Suprapubic skin (tissue), 4 donors: ENCODE data around the gene GFAP.

Experiments used
- EP300 ChIP-seq: sonication (generic); formaldehyde crosslinking; IDR thresholded peaks from one replicate; pipeline ENCODE4 v1.6.1; 2017; ENCODE audit warnings: antibody characterized with exemption
- POLR2AphosphoS5 ChIP-seq, 3 donors: sonication (generic); formaldehyde crosslinking; IDR thresholded peaks; one replicate each; pipeline ENCODE4 v1.6.1; 2017; ENCODE audit warnings: antibody characterized with exemption in 3 of 3
- TF ChIP-seq, protein P1 (sequence below), 2 donors: fragments of 200-600 bp in 1 of 2; fragments of 450-650 bp in 1 of 2; sonication (generic) in 1 of 2; IDR thresholded peaks; one replicate each; pipeline ENCODE4 v1.5.1; 2016 to 2019; ENCODE audit warnings: antibody characterized with exemption in 2 of 2, mild to moderate bottlenecking in 1 of 2, moderate library complexity in 1 of 2

DNA sequence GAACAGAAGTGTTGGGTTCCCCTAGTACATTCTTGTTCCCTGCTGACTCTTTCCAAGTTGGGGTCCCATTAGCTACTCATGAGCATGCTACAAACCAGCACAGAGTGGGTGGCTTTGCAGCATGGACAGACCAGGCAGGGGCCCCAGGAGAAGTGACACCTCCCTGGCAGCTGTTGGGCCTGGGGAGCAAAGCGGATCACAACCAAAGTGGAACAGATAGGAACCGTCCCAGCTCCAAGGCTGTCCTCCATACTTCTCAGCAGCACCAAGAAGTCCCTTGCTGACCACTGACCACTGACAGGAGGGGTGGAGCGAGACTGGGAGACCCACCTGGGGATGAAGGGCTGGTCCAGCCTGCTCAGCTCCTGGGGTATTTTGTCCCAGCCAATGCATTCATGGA, 12.4 kb upstream of the GFAP start:
- TF ChIP-seq, protein P1, sequence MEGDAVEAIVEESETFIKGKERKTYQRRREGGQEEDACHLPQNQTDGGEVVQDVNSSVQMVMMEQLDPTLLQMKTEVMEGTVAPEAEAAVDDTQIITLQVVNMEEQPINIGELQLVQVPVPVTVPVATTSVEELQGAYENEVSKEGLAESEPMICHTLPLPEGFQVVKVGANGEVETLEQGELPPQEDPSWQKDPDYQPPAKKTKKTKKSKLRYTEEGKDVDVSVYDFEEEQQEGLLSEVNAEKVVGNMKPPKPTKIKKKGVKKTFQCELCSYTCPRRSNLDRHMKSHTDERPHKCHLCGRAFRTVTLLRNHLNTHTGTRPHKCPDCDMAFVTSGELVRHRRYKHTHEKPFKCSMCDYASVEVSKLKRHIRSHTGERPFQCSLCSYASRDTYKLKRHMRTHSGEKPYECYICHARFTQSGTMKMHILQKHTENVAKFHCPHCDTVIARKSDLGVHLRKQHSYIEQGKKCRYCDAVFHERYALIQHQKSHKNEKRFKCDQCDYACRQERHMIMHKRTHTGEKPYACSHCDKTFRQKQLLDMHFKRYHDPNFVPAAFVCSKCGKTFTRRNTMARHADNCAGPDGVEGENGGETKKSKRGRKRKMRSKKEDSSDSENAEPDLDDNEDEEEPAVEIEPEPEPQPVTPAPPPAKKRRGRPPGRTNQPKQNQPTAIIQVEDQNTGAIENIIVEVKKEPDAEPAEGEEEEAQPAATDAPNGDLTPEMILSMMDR (IDR thresholded peaks at IDR 0.05), result no peak
- TF ChIP-seq EP300 (no peak), POLR2AphosphoS5 (IDR thresholded peaks at IDR 0.05) (no peak)
